Measurements from ENCODE around the gene RAD1.

DNA sequence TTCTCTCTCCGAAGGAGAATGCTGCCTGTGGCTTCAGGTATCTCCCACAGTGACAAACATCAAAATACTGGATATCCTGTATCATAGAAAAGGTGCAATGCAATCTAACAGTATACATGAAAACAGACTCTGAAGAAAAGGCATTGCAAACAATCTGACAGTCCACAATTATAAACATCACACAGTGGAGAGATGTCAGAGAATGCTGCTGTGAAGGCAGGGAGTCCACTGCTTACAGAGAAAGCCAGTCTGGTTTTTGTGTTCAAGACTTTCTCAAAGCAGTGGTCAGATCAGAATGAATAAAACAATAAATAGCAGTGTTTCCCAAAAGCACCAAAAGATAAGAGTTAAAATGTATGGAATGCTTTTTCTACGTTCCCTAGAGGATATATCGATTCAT lies 47.6 kb downstream of the RAD1 start:
- TF ChIP-seq, protein P1, sequence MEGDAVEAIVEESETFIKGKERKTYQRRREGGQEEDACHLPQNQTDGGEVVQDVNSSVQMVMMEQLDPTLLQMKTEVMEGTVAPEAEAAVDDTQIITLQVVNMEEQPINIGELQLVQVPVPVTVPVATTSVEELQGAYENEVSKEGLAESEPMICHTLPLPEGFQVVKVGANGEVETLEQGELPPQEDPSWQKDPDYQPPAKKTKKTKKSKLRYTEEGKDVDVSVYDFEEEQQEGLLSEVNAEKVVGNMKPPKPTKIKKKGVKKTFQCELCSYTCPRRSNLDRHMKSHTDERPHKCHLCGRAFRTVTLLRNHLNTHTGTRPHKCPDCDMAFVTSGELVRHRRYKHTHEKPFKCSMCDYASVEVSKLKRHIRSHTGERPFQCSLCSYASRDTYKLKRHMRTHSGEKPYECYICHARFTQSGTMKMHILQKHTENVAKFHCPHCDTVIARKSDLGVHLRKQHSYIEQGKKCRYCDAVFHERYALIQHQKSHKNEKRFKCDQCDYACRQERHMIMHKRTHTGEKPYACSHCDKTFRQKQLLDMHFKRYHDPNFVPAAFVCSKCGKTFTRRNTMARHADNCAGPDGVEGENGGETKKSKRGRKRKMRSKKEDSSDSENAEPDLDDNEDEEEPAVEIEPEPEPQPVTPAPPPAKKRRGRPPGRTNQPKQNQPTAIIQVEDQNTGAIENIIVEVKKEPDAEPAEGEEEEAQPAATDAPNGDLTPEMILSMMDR (IDR thresholded peaks at IDR 0.05), result no peak
- no peak for TF ChIP-seq POLR2A (IDR thresholded peaks at IDR 0.05)

Measured in heart left ventricle (tissue), 13 donors.